OCI-LY1 (cell line): Measurements from ENCODE around the gene ATP6V0A1.
A peak's percentile ranks its signal among the peaks of the same experiment; 100 is the strongest.

ENCODE experiments used
- CTCF ChIP-seq: fragments of 200-600 bp; sonication (generic), shearing (Covaris generic); IDR thresholded peaks from 2 replicates; pipeline ENCODE4 v1.5.1; 2017; ENCODE audit warnings: mild to moderate bottlenecking, antibody characterized with exemption, low read length, moderate library complexity, mixed read lengths
- EZH2 ChIP-seq: fragments of 200-600 bp; sonication (generic), shearing (Covaris generic); IDR thresholded peaks from 2 replicates; pipeline ENCODE4 v1.8.0; 2017; ENCODE audit warnings: borderline replicate concordance, mixed run types, mild to moderate bottlenecking, antibody characterized with exemption, low read length, moderate library complexity, mixed read lengths

GRCh38 chr17:42428141-42428944 is 30.3 kb upstream of the ATP6V0A1 start:
- TF ChIP-seq CTCF (peak; percentile 73), EZH2 (no peak)
